ENCODE results near the gene SDK2. TPM values are rescaled to one million over a fixed set of nuclear protein-coding genes. Genes with fewer than 3 reads are reported as not detected.

The SDK2 gene
- total and polyA plus RNA-seq, 2 experiments from 2014 or later = 0.74 to 5.1 TPM

GRCh38 chr17:73356561-73357170, 287.6 kb downstream of the SDK2 start (continued):
- TF ChIP-seq, protein P1, sequence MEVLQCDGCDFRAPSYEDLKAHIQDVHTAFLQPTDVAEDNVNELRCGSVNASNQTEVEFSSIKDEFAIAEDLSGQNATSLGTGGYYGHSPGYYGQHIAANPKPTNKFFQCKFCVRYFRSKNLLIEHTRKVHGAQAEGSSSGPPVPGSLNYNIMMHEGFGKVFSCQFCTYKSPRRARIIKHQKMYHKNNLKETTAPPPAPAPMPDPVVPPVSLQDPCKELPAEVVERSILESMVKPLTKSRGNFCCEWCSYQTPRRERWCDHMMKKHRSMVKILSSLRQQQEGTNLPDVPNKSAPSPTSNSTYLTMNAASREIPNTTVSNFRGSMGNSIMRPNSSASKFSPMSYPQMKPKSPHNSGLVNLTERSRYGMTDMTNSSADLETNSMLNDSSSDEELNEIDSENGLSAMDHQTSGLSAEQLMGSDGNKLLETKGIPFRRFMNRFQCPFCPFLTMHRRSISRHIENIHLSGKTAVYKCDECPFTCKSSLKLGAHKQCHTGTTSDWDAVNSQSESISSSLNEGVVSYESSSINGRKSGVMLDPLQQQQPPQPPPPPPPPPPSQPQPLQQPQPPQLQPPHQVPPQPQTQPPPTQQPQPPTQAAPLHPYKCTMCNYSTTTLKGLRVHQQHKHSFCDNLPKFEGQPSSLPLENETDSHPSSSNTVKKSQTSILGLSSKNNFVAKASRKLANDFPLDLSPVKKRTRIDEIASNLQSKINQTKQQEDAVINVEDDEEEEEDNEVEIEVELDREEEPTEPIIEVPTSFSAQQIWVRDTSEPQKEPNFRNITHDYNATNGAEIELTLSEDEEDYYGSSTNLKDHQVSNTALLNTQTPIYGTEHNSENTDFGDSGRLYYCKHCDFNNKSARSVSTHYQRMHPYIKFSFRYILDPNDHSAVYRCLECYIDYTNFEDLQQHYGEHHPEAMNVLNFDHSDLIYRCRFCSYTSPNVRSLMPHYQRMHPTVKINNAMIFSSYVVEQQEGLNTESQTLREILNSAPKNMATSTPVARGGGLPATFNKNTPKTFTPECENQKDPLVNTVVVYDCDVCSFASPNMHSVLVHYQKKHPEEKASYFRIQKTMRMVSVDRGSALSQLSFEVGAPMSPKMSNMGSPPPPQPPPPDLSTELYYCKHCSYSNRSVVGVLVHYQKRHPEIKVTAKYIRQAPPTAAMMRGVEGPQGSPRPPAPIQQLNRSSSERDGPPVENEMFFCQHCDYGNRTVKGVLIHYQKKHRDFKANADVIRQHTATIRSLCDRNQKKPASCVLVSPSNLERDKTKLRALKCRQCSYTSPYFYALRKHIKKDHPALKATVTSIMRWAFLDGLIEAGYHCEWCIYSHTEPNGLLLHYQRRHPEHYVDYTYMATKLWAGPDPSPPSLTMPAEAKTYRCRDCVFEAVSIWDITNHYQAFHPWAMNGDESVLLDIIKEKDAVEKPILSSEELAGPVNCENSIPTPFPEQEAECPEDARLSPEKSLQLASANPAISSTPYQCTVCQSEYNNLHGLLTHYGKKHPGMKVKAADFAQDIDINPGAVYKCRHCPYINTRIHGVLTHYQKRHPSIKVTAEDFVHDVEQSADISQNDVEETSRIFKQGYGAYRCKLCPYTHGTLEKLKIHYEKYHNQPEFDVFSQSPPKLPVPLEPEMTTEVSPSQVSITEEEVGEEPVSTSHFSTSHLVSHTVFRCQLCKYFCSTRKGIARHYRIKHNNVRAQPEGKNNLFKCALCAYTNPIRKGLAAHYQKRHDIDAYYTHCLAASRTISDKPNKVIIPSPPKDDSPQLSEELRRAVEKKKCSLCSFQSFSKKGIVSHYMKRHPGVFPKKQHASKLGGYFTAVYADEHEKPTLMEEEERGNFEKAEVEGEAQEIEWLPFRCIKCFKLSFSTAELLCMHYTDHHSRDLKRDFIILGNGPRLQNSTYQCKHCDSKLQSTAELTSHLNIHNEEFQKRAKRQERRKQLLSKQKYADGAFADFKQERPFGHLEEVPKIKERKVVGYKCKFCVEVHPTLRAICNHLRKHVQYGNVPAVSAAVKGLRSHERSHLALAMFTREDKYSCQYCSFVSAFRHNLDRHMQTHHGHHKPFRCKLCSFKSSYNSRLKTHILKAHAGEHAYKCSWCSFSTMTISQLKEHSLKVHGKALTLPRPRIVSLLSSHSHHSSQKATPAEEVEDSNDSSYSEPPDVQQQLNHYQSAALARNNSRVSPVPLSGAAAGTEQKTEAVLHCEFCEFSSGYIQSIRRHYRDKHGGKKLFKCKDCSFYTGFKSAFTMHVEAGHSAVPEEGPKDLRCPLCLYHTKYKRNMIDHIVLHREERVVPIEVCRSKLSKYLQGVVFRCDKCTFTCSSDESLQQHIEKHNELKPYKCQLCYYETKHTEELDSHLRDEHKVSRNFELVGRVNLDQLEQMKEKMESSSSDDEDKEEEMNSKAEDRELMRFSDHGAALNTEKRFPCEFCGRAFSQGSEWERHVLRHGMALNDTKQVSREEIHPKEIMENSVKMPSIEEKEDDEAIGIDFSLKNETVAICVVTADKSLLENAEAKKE (CRISPR knock-in tag; IDR thresholded peaks at IDR 0.05) = no peak

GRCh38 chr17:73354423-73355284, 289.6 kb downstream of the SDK2 start:
- peaks cover 4% of the 10 kb centered on the region for H3K4me1 ChIP-seq (ENCODE audit: insufficient read depth)
- H3F3A ChIP-seq (replicated peaks; ENCODE audit: low read depth) = 0 out of 2 replicates have a peak, but pooled peaks cover under 1% of the 10 kb centered on the region
- H3K79me2 ChIP-seq (replicated peaks; ENCODE audit: insufficient read depth) = no peaks in the 10 kb centered on the region
- Mint-ChIP-seq H3K4me1 (peaks cover 5% of the 10 kb centered on the region; the same call in 2 of the 3 replicates), H3K27ac (no peak overlapping the region), H3K27me3 (ENCODE audit: insufficient read depth, low read depth, poor library complexity) (peaks cover 11% of the 10 kb centered on the region), H3K4me3 (no peak overlapping the region), H3K36me3 (ENCODE audit: low read depth) (no peaks in the 10 kb centered on the region), H3K9me3 (no peaks in the 10 kb centered on the region)
- H3K4me2 ChIP-seq = no peak overlapping the region
- no peaks in the 10 kb centered on the region for H3K9me2 ChIP-seq (ENCODE audit: insufficient read depth)
- H3K36me3 ChIP-seq (ENCODE audit: insufficient read depth) = no peaks in the 10 kb centered on the region
- ATAC-seq (no peak), DNase-seq (ENCODE audit: low spot score) (no peak)
- H2AFZ ChIP-seq = no peak overlapping the region
- H4K20me1 ChIP-seq (replicated peaks; ENCODE audit: insufficient read depth) = no peaks in the 10 kb centered on the region
- H3K27me3 ChIP-seq (ENCODE audit: insufficient read depth) = no peaks in the 10 kb centered on the region
- H3K4me3 ChIP-seq = no peak overlapping the region
- no peak overlapping the region for H3K27ac ChIP-seq (ENCODE audit: low read depth)
- TF ChIP-seq JUNB (IDR thresholded peaks at IDR 0.05; ENCODE audit: unreplicated experiment) = no peak
- no peak for TF ChIP-seq ETS1 (IDR thresholded peaks at IDR 0.05)
- TF ChIP-seq ZNF114 (CRISPR knock-in tag; IDR thresholded peaks at IDR 0.05) = no peak
- no peak for TF ChIP-seq REST (IDR thresholded peaks at IDR 0.05; ENCODE audit: unreplicated experiment)
- no peak for TF ChIP-seq EZH2 (IDR thresholded peaks at IDR 0.05; ENCODE audit: low read depth, unreplicated experiment)
